Activated CD4-positive, alpha-beta memory T cell treated with anti-CD3 and anti-CD28 coated beads for 36 hours (primary cell): Measurements from ENCODE around the gene PDIA6. TPM values are rescaled to one million over a fixed set of nuclear protein-coding genes. Genes with fewer than 3 reads are reported as not detected.

ENCODE experiments used
- CTCF ChIA-PET: fragments of 350-600 bp; sonication (Branson Sonifier 250); formaldehyde crosslinking; loops from one replicate; lab custom pipeline; 2021; ENCODE audit warnings: antibody characterized with exemption, inconsistent platforms; lab: Charles Lee
- POLR2A ChIA-PET: fragments of 350-600 bp; sonication (Branson Sonifier 250); formaldehyde crosslinking; loops from one replicate; lab custom pipeline; 2021; ENCODE audit warnings: antibody characterized with exemption; lab: Charles Lee
- DNase-seq: peaks from one replicate; pipeline ENCODE4 v3.0.0-alpha.2; 2020
- H3K27ac Mint-ChIP-seq: one replicate; pipeline ENCODE4 v1.8.0; 2021; ENCODE audit warnings: mixed read lengths
- H3K27me3 Mint-ChIP-seq: one replicate; pipeline ENCODE4 v1.8.0; 2021; ENCODE audit warnings: mixed read lengths
- H3K36me3 Mint-ChIP-seq: one replicate; pipeline ENCODE4 v1.8.0; 2021; ENCODE audit warnings: mixed read lengths
- H3K4me1 Mint-ChIP-seq: one replicate; pipeline ENCODE4 v1.8.0; 2021; ENCODE audit warnings: low read depth, mixed read lengths
- H3K4me3 Mint-ChIP-seq: one replicate; pipeline ENCODE4 v1.8.0; 2021; ENCODE audit warnings: mild to moderate bottlenecking, mixed read lengths
- H3K9me3 Mint-ChIP-seq: one replicate; pipeline ENCODE4 v1.8.0; 2021; ENCODE audit warnings: mixed read lengths
- intact Hi-C: fragments of 100-400 bp; cut with micrococcal nuclease; formaldehyde crosslinking; loops from one replicate; pipeline ENCODE4 v1.15.1; 2023
- total RNA-seq, 2 experiments: library from RNA; stranded (reverse); gene quantifications; one replicate each; pipeline ENCODE4 v1.2.3, GENCODE V29; 2021

The PDIA6 gene
- total RNA-seq, 2 experiments from 2014 or later, result 176 to 181 TPM

GRCh38 chr2:10802657-10803056 is 9.9 kb downstream of the PDIA6 start:
- Mint-ChIP-seq H3K4me3 (no peak overlapping the region), H3K27ac (no peak overlapping the region), H3K9me3 (no peaks in the 10 kb centered on the region), H3K4me1 (peaks cover 10% of the 10 kb centered on the region), H3K36me3 (peaks cover 20% of the 10 kb centered on the region), H3K27me3 (no peaks in the 10 kb centered on the region)
- ChIA-PET CTCF (no interaction called here), POLR2A (no interaction called here)
- intact Hi-C loops, result no loop called here
- DNase-seq, result no peak

- no peaks in the 10 kb centered on the region for H3K9me3 Mint-ChIP-seq
- DNase-seq, result no peak
- ChIA-PET CTCF (interaction anchor here (1.2 kb wide), 1 partner anchor 333 kb away, joined by 3 read pairs; a partner anchor contains a TSS), POLR2A (no interaction called here)
- no peak overlapping the region for H3K27ac Mint-ChIP-seq
- H3K4me1 Mint-ChIP-seq, result peaks cover 24% of the 10 kb centered on the region
- no peaks in the 10 kb centered on the region for H3K27me3 Mint-ChIP-seq
- no peak overlapping the region for H3K4me3 Mint-ChIP-seq
- intact Hi-C loops, result no loop called here
- peaks cover 33% of the 10 kb centered on the region for H3K36me3 Mint-ChIP-seq
Measured at GRCh38 chr2:10800163-10800562, 12.4 kb downstream of the PDIA6 start.

GRCh38 chr2:10798783-10799182 is 13.8 kb downstream of the PDIA6 start:
- ChIA-PET CTCF (interaction anchor here (1.4 kb wide), 1 partner anchor 11 kb away, joined by 4 read pairs; no protein-coding TSS in a partner anchor), POLR2A (interaction anchor here (1.2 kb wide), 1 partner anchor 14 kb away, joined by 3 read pairs; the partner anchor contains the start of gene PDIA6)
- DNase-seq, result no peak
- Mint-ChIP-seq H3K9me3 (no peaks in the 10 kb centered on the region), H3K27me3 (no peaks in the 10 kb centered on the region), H3K36me3 (peaks cover 40% of the 10 kb centered on the region), H3K4me3 (no peak overlapping the region), H3K4me1 (peaks cover 25% of the 10 kb centered on the region), H3K27ac (no peak overlapping the region)
- intact Hi-C loops, result no loop called here

GRCh38 chr2:10796703-10797102 is 15.9 kb downstream of the PDIA6 start:
- Mint-ChIP-seq H3K4me3 (no peak overlapping the region), H3K4me1 (peaks cover 41% of the 10 kb centered on the region), H3K9me3 (no peaks in the 10 kb centered on the region), H3K27me3 (no peaks in the 10 kb centered on the region), H3K27ac (peak overlapping the region; percentile 60), H3K36me3 (peaks cover 52% of the 10 kb centered on the region)
- DNase-seq, result no peak
- POLR2A ChIA-PET, result no interaction called here
- intact Hi-C loops, result no loop called here
- CTCF ChIA-PET, result interaction anchor here (1.2 kb wide), 1 partner anchor 36 kb away, joined by 4 read pairs; no protein-coding TSS in a partner anchor

- no peaks in the 10 kb centered on the region for H3K9me3 Mint-ChIP-seq
- H3K4me3 Mint-ChIP-seq, result no peak overlapping the region
- DNase-seq, result no peak
- ChIA-PET CTCF (no interaction called here), POLR2A (interaction anchor here (0.6 to 0.9 kb wide), 2 partner anchors 17 to 837 kb away, joined by 4 to 5 read pairs; partner anchors contain the start of gene PDIA6)
- H3K27ac Mint-ChIP-seq, result peak overlapping the region; percentile 19
- peaks cover 57% of the 10 kb centered on the region for H3K36me3 Mint-ChIP-seq
- H3K4me1 Mint-ChIP-seq, result peaks cover 52% of the 10 kb centered on the region
- intact Hi-C loops, result no loop called here
- H3K27me3 Mint-ChIP-seq, result no peaks in the 10 kb centered on the region
Measured at GRCh38 chr2:10795508-10796046, 17.0 kb downstream of the PDIA6 start.

- POLR2A ChIA-PET, result interaction anchor here (0.6 to 0.9 kb wide), 2 partner anchors 17 to 837 kb away, joined by 4 to 5 read pairs; partner anchors contain the start of gene PDIA6
- CTCF ChIA-PET, result no interaction called here
- peaks cover 58% of the 10 kb centered on the region for H3K4me1 Mint-ChIP-seq
- H3K4me3 Mint-ChIP-seq, result no peak overlapping the region
- H3K9me3 Mint-ChIP-seq, result no peaks in the 10 kb centered on the region
- intact Hi-C loops, result loop anchor here (5.0 kb wide), 3 partner anchors 108 to 673 kb away; partner anchors contain the start of genes NOL10, ODC1 and RRM2
- H3K27me3 Mint-ChIP-seq, result no peaks in the 10 kb centered on the region
- peaks cover 64% of the 10 kb centered on the region for H3K36me3 Mint-ChIP-seq
- H3K27ac Mint-ChIP-seq, result no peak overlapping the region
- DNase-seq, result no peak
Measured at GRCh38 chr2:10794876-10795275, 17.7 kb downstream of the PDIA6 start.

- no peak overlapping the region for H3K27ac Mint-ChIP-seq
- H3K9me3 Mint-ChIP-seq, result no peaks in the 10 kb centered on the region
- POLR2A ChIA-PET, result no interaction called here
- peaks cover 66% of the 10 kb centered on the region for H3K36me3 Mint-ChIP-seq
- H3K4me1 Mint-ChIP-seq, result peaks cover 60% of the 10 kb centered on the region
- intact Hi-C loops, result loop anchor here (5.0 kb wide), 3 partner anchors 107 to 672 kb away; partner anchors contain the start of genes NOL10, ODC1 and RRM2
- no peak overlapping the region for H3K4me3 Mint-ChIP-seq
- no peaks in the 10 kb centered on the region for H3K27me3 Mint-ChIP-seq
- CTCF ChIA-PET, result interaction anchor here (1.6 kb wide), 1 partner anchor 39 kb away, joined by 5 read pairs; no protein-coding TSS in a partner anchor
- no peak for DNase-seq
Measured at GRCh38 chr2:10793816-10794215, 18.8 kb downstream of the PDIA6 start.

- no peaks in the 10 kb centered on the region for H3K9me3 Mint-ChIP-seq
- H3K4me3 Mint-ChIP-seq, result no peak overlapping the region
- intact Hi-C loops, result loop anchor here (5.0 kb wide), 3 partner anchors 106 to 671 kb away; partner anchors contain the start of genes NOL10, ODC1 and RRM2
- peaks cover 71% of the 10 kb centered on the region for H3K36me3 Mint-ChIP-seq
- H3K4me1 Mint-ChIP-seq, result peaks cover 58% of the 10 kb centered on the region
- peak; percentile 21 for DNase-seq
- POLR2A ChIA-PET, result interaction anchor here (2.1 to 3.7 kb wide), 2 partner anchors 19 to 103 kb away, joined by 5 to 19 read pairs; partner anchors contain the start of genes NOL10 and PDIA6
- CTCF ChIA-PET, result interaction anchor here (0.9 to 1.6 kb wide), 4 partner anchors 19 to 339 kb away, joined by 3 to 5 read pairs (median 3); partner anchors contain the start of gene PDIA6
- H3K27me3 Mint-ChIP-seq, result no peaks in the 10 kb centered on the region
- H3K27ac Mint-ChIP-seq, result peak overlapping the region; percentile 84
Measured at GRCh38 chr2:10792660-10793400, 19.8 kb downstream of the PDIA6 start.

GRCh38 chr2:10792001-10792634 is 20.5 kb downstream of the PDIA6 start:
- H3K4me1 Mint-ChIP-seq, result peaks cover 55% of the 10 kb centered on the region
- CTCF ChIA-PET, result interaction anchor here (0.9 to 4.1 kb wide), 5 partner anchors 9 to 340 kb away, joined by 3 to 15 read pairs (median 3); partner anchors contain the start of gene PDIA6
- H3K27ac Mint-ChIP-seq, result peak overlapping the region; percentile 84
- POLR2A ChIA-PET, result interaction anchor here (2.1 to 3.7 kb wide), 2 partner anchors 20 to 103 kb away, joined by 5 to 19 read pairs; partner anchors contain the start of genes NOL10 and PDIA6
- no peaks in the 10 kb centered on the region for H3K27me3 Mint-ChIP-seq
- no peak for DNase-seq
- no peaks in the 10 kb centered on the region for H3K9me3 Mint-ChIP-seq
- H3K36me3 Mint-ChIP-seq, result peaks cover 74% of the 10 kb centered on the region
- intact Hi-C loops, result loop anchor here (5.0 kb wide), 3 partner anchors 105 to 670 kb away; partner anchors contain the start of genes NOL10, ODC1 and RRM2
- no peak overlapping the region for H3K4me3 Mint-ChIP-seq

- peak; percentile 70 for DNase-seq
- H3K4me3 Mint-ChIP-seq, result peak overlapping the region; percentile 54
- ChIA-PET CTCF (interaction anchor here (4.1 kb wide), 1 partner anchor 42 kb away, joined by 15 read pairs; no protein-coding TSS in a partner anchor), POLR2A (interaction anchor here (2.1 to 3.7 kb wide), 2 partner anchors 22 to 101 kb away, joined by 5 to 19 read pairs; partner anchors contain the start of genes NOL10 and PDIA6)
- peaks cover 38% of the 10 kb centered on the region for H3K4me1 Mint-ChIP-seq
- peaks cover 72% of the 10 kb centered on the region for H3K36me3 Mint-ChIP-seq
- no peaks in the 10 kb centered on the region for H3K9me3 Mint-ChIP-seq
- intact Hi-C loops, result loop anchor here (1.0 to 5.0 kb wide), 6 partner anchors 20 to 668 kb away; partner anchors contain the start of genes NOL10, ODC1 and RRM2
- H3K27me3 Mint-ChIP-seq, result no peaks in the 10 kb centered on the region
- peak overlapping the region; percentile 84 for H3K27ac Mint-ChIP-seq
Measured at GRCh38 chr2:10790228-10790973, 22.2 kb downstream of the PDIA6 start.

GRCh38 chr2:10788855-10789254 is 23.7 kb downstream of the PDIA6 start:
- H3K36me3 Mint-ChIP-seq, result peaks cover 77% of the 10 kb centered on the region
- no peaks in the 10 kb centered on the region for H3K9me3 Mint-ChIP-seq
- H3K27ac Mint-ChIP-seq, result no peak overlapping the region
- CTCF ChIA-PET, result interaction anchor here (1.4 to 4.1 kb wide), 3 partner anchors 10 to 43 kb away, joined by 3 to 15 read pairs (median 4); no protein-coding TSS in a partner anchor
- H3K27me3 Mint-ChIP-seq, result no peaks in the 10 kb centered on the region
- no peak for DNase-seq
- H3K4me3 Mint-ChIP-seq, result no peak overlapping the region
- peaks cover 38% of the 10 kb centered on the region for H3K4me1 Mint-ChIP-seq
- intact Hi-C loops, result no loop called here
- POLR2A ChIA-PET, result no interaction called here
